Measurements from ENCODE around the gene PRKAG2.

- no peak for TF ChIP-seq POLR2A (IDR thresholded peaks at IDR 0.05)
- TF ChIP-seq CTCF (IDR thresholded peaks at IDR 0.05): no peak
Observed at GRCh38 chr7:151565541-151565940, 311.4 kb downstream of the PRKAG2 start.

Measured in thyroid gland (tissue), 4 donors.